Gastroesophageal sphincter (tissue), 3 donors: ENCODE measurements around the gene ZNF732.

Source experiments
- EP300 ChIP-seq: sonication (generic); formaldehyde crosslinking; IDR thresholded peaks from one replicate; pipeline ENCODE4 v1.6.1; 2017; ENCODE audit warnings: antibody characterized with exemption, mild to moderate bottlenecking
- POLR2A ChIP-seq, 2 donors: fragments of 450-650 bp; IDR thresholded peaks; one replicate each; pipeline ENCODE4 v1.6.1; 2017; ENCODE audit warnings: antibody characterized with exemption in 2 of 2, mild to moderate bottlenecking in 2 of 2, moderate library complexity in 1 of 2
- POLR2AphosphoS5 ChIP-seq: sonication (generic); formaldehyde crosslinking; IDR thresholded peaks from one replicate; pipeline ENCODE4 v1.6.1; 2017; ENCODE audit warnings: antibody characterized with exemption
- TF ChIP-seq, protein P1 (sequence below), 4 experiments: fragments of 200-600 bp in 2 of 4; fragments of 450-650 bp in 2 of 4; sonication (generic) in 1 of 4; IDR thresholded peaks; one replicate each; pipeline ENCODE4 v1.5.1; 2017 to 2019; ENCODE audit warnings: antibody characterized with exemption in 4 of 4, mild to moderate bottlenecking in 2 of 4, moderate library complexity in 2 of 4

DNA sequence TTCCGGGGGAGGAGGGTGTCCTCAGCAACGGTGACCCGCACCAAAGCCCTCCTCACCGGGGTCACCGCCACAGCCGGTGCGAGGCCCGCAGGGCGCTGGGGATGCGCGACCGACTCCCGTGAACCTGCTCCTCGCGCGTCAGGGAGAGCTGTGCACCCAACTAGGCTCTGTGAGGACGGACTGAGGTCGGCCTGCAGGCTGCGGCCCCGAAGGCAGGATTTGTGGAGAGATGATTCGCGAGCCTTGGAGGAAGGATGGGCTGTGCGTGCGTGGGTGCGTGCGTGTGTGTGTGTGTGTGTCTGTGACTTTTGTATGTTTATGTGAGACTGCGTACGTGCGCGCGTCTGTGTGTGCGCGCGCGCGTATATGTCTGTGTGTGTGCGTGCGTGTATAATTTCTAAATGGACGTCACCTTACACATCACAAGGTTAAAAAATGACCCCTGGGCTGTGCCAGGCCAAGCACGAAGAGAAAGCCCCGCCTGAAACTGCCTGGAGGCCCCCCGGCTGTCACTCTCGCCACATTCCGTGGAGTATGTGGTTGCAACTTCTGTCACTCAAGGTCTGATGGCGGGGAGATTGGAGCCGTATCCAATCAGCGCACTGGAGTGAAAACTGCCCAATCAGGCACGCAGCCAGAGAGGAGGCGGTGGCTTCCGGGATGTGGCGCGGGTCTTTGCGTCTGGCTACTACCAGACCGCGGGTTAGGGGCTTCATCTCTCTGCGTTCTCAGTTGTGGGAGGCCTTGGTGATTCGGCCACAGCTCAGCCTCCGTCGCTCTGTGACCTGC lies 32.1 kb upstream of the ZNF732 start, which contains the start of gene ZNF141:
- TF ChIP-seq, protein P1, sequence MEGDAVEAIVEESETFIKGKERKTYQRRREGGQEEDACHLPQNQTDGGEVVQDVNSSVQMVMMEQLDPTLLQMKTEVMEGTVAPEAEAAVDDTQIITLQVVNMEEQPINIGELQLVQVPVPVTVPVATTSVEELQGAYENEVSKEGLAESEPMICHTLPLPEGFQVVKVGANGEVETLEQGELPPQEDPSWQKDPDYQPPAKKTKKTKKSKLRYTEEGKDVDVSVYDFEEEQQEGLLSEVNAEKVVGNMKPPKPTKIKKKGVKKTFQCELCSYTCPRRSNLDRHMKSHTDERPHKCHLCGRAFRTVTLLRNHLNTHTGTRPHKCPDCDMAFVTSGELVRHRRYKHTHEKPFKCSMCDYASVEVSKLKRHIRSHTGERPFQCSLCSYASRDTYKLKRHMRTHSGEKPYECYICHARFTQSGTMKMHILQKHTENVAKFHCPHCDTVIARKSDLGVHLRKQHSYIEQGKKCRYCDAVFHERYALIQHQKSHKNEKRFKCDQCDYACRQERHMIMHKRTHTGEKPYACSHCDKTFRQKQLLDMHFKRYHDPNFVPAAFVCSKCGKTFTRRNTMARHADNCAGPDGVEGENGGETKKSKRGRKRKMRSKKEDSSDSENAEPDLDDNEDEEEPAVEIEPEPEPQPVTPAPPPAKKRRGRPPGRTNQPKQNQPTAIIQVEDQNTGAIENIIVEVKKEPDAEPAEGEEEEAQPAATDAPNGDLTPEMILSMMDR (IDR thresholded peaks at IDR 0.05), result no peak
- TF ChIP-seq POLR2AphosphoS5, result peak; percentile 89
- TF ChIP-seq POLR2A (IDR thresholded peaks at IDR 0.05), result peak; percentile 35 to 67
- no peak for TF ChIP-seq EP300
